Fibroblast of upper back skin (primary cell): Measurements from ENCODE around the gene RAVER2.
"Not testable (repeated sequence)": the region's sequence is repeated elsewhere in the genome, so short reads cannot be mapped to it uniquely, and the experiment has no call there.

Experiments
- DNase-seq: peaks from one replicate; pipeline ENCODE4 v3.0.0-alpha.2; 2013

The RAVER2 gene

GRCh38 chr1:64820572-64820971 is 75.7 kb downstream of the RAVER2 start:
- DNase-seq: not testable (repeated sequence)

DNA sequence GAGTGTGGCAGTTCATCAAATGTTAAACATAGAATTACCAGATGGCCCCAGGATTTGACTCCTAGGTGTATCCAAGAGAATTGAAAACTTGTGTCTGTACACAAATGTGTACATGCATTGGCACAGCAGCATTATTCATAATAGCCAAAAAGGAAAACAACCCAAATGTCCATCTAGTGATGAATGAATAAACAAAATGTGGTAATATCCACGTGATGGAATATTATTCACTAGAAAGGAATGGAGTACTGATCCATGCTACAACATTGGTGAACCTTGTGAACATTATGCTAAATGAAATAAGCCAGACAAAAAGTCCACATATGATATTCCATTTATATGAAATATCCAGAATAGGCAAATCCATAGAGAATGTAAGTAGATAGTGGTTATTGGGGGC is 77.7 kb downstream of the RAVER2 start:
- no peak for DNase-seq

DNA sequence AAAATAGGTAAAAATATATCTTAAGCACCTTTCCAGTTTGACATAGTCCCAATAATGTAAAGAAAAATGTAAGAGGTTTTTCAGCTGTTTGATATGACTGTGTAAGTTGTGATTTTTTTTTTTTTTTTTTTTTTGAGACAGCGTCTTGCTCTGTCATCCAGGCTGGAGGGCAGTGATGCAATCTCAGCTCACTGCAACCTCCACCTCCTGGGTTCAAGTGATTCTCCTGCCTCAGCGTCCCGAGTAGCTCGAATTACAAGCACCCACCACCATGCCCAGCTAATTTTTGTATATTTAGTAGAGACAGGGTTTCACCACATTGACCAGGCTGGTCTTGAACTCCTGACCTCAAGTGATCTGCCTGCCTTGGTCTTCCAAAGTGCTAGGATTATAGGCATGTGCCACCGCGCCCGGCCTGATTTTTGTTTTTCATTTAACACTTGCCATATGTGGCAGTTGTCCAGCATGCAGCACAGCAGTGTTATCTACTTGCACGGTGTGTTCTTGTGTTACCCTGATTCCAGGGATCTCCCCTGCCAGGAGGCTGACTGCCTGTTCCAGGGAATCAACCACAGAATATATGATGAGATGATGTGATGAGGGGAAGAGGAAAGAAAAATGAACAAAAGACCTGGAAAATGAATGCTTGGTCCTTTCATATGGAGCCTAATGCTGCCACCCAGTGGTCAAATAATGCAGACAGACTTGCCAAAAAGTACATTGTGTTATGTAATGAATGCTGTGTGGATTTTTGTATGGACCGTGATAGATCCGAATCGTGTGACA is 79.0 kb downstream of the RAVER2 start:
- peak; percentile 82 for DNase-seq

DNA sequence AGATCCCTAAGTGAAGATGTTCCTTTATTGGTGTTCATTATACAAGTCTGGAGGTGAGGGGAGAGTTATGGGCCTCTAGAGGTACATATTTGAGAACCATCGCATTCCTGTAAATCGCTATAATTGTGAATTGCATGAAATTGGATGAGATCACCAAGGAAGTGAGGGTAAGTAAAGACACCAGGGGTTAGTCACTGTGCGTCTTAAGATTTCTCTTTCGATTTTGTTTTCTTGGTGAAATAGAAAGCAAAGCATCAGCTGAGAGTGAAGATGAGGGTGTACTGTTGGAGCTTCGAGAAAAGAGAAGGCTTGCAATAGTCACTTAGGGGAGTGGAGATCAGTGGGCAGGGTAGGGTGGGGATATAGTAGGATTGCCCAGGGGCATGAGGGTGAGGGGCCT is 82.1 kb downstream of the RAVER2 start:
- peak; percentile 20 for DNase-seq

- DNase-seq: no peak
Observed at GRCh38 chr1:64828829-64829228, 84.0 kb downstream of the RAVER2 start.

DNA sequence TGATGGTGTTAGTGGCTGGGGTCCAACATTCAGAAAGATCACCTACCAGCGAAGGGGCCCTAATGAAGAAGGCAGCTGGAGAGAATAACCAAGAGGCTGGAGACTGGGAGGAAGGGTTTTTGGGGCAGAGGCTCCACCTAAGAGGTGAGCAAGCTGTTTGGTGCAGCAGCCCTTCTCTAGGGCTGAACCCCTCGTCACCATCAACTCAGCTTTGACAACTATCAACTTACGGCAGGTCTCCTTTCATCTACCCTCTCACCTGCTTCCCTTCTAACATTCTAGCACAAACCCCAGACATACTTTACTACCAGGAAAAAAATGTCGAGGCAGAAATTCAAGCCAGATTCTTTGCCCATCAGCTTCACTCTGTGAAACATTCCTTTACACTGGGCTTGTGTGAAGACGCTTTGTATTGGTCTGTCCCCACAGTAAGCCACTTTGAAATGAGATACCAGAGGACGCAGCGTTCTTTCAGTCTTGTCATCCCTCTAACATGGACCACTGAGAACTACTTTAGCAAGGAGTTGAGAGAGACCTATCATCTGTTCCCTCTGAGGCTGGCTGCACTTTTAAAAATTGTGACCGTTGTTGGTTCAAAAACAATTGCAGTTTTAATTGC is 84.6 kb downstream of the RAVER2 start:
- DNase-seq: no peak

GRCh38 chr1:64830030-64830651 is 85.3 kb downstream of the RAVER2 start:
- DNase-seq: no peak

- peak; percentile 52 for DNase-seq
Observed at GRCh38 chr1:64834734-64835133, 89.9 kb downstream of the RAVER2 start.

- DNase-seq: no peak
Observed at GRCh38 chr1:64836802-64837201, 91.9 kb downstream of the RAVER2 start.

- DNase-seq: no peak
Observed at GRCh38 chr1:64838486-64838885, 93.6 kb downstream of the RAVER2 start.

GRCh38 chr1:64839261-64839660 is 94.4 kb downstream of the RAVER2 start:
- no peak for DNase-seq

DNA sequence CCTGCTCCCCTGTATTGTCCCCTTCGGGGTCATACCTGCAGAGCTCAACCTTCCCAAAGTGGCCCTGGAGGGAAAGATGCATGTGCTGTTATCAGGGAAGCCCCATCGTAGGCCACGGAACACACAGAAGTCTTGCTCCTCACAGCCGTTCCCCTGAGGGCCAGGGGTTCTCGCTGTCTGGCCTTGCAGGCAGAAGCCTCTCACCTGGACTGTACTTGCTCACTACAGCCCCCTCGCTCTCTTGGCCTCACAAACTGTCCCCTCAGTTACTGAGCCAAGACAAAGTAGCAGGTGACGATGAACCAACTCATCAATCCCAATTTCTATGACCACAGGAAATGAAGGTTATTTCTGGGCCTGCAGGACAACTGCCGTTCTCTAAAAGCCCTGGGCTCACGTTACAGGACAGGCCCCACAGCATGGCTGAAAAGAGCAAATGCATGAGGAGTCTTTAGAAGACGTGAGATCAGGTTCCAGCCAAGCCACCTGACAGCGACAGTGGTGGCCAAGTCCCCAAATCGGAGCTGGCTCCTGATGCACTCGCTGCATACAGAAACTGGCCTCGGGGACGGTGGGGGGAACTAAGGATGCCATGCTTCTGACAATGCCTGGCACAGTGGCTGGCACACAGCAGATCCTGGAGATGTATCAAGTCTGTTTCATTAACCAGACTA is 95.0 kb downstream of the RAVER2 start:
- no peak for DNase-seq

DNA sequence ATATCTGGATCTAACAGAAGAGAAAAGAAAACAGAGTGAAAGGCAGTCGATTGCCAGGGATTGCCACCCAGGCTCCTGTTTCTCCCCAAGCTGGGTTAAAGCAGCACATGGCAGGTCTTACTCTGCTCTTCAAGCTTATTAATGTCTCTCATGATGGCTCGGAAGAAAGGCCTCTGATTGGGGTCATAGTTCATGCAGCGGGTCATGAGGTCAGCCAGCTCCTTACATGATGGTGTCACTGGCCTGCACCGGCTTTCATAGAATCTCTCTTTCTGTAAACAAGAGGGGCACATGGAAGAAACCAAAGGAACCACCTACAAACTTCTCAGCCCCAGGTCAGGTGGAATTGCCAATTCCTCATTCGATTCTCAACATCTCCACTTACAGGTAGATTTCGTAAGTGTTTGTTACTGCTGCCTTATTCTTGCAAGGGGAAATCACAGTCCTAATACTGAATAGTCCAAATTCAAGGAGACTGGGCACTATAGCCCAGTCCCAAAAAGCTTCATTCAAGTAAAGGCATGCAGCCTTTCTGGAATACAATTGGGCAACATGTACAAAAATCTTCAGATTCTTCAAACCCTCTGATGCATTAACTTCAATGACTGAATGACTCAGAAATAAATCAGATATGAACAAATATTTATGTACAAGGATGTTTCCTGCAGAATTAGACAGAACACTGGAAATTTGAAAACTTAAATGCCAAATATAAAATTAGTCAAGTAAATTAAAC is 96.6 kb downstream of the RAVER2 start:
- DNase-seq: no peak

GRCh38 chr1:64842224-64842623 is 97.3 kb downstream of the RAVER2 start:
- DNase-seq: no peak

- no peak for DNase-seq
Observed at GRCh38 chr1:64843675-64844074, 98.8 kb downstream of the RAVER2 start.

- no peak for DNase-seq
Observed at GRCh38 chr1:64844175-64844574, 99.3 kb downstream of the RAVER2 start.

DNA sequence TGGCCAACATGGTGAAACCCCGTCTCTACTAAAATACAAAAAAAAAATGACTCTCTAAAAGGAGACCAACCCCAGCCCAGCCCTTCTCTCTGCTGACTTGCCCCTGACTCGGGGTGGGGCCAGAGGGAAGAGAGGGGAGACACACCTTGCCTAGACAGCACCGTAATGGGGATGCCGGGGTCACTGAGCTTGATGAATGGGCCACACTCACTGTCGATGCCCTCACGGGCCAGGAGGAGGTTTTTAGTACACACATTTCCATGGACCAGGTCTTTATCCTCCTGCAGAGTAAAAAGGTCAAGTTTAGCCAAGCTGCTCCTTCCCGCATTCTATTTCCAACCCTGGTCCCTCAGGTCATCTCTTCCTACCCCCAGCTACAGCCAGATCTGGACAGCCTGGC is 99.7 kb downstream of the RAVER2 start:
- DNase-seq: no peak

DNA sequence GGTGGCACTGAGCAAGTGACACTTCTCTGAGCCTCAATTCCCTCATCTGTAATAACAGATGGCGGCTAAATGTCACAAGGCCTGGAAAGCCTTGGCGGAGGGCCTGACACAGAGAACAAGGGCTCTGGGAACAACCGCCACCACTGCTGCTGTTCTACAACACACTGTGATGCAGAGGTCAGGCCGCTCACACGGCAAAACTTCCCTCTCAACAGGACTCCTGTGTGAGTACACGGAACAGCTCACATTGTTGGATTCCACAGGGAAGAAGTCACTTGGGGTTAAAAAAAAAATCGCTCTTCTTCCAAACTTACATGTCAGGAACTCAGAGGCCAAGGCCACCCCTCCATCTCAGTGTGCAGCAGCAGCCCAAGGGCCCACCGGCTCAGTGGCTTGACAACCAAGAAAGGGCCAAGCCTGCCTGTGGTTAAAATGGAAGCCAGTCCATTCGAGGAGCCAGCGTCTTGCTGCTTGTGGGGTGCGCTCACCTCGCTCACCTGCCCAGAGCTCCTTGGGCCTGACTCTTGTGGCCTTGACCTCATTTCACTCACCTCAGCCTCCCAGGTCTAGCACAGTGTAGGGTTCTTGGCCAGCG is 101.1 kb downstream of the RAVER2 start:
- no peak for DNase-seq

GRCh38 chr1:64846573-64847430 is 101.9 kb downstream of the RAVER2 start:
- no peak for DNase-seq

DNA sequence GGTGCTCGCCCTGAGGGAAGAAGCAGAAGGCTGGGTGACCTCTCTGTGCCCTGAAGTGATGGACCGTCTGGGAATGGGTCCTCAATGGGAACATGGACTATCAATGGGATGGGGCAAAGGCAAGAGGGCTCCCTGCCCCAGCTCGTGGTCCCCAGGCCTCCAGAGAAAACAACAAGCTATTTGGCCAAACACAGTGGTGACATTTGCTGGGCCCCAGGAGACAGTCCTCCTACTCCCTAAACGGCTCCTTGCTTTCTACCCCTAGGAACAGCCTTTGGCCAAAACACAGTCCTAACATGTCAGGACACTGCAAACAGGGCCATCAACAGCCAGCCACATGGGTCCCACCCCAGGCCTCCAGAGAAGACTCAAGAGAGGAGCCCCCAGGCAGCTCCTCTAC is 102.8 kb downstream of the RAVER2 start:
- DNase-seq: no peak

- no peak for DNase-seq
Observed at GRCh38 chr1:64848136-64848535, 103.3 kb downstream of the RAVER2 start.

- no peak for DNase-seq
Observed at GRCh38 chr1:64848803-64849202, 103.9 kb downstream of the RAVER2 start.
